HK-2 (cell line): ENCODE data around the gene PCNT.
"Not testable (repeated sequence)": the region's sequence is repeated elsewhere in the genome, so short reads cannot be mapped to it uniquely, and the experiment has no call there.

Experiments used
- DNase-seq: peaks from one replicate; pipeline ENCODE4 v3.0.0-alpha.2; 2018; ENCODE audit not compliant: unreplicated experiment

Gene PCNT

DNA sequence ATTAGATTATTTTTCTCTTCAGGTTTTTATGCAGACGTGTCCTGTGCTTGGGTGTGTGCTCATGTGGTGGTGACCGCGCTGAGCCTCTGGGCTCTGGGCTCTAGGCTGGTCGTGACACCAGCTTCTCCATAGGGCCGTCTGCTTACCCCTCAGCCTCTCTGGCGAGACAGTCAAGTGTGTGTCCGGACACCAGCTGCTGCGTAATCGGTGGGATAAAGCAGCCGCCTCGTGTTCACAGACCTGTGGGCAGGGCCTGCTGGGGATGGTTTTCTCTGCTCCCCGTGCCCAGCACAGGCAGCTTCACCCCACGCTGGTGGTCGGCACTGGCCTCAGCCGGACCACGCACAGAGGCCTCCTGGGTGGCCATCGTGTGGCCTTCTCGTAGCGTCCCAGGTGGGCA is 101.1 kb downstream of the PCNT start:
- no peak for DNase-seq

DNA sequence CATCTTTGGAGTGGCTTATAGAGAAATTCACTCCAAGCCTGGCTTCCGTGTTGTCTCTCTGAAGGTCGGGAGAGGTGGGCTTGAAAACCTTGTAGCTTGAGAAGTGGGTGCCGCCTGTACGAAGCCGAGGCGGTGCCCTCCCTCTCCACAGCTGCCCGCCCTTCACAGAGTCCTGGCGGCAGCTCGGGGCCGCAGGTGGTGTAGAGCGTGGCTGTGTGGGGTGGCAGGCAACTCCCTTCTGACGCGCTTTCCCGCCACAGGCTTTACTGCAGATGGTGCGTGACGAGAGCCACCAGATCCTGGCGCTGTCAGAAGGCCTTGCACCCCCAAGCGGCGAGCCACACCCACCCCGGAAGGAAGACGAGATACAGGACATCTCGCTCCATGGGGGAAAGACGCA is 101.6 kb downstream of the PCNT start:
- DNase-seq = no peak

DNA sequence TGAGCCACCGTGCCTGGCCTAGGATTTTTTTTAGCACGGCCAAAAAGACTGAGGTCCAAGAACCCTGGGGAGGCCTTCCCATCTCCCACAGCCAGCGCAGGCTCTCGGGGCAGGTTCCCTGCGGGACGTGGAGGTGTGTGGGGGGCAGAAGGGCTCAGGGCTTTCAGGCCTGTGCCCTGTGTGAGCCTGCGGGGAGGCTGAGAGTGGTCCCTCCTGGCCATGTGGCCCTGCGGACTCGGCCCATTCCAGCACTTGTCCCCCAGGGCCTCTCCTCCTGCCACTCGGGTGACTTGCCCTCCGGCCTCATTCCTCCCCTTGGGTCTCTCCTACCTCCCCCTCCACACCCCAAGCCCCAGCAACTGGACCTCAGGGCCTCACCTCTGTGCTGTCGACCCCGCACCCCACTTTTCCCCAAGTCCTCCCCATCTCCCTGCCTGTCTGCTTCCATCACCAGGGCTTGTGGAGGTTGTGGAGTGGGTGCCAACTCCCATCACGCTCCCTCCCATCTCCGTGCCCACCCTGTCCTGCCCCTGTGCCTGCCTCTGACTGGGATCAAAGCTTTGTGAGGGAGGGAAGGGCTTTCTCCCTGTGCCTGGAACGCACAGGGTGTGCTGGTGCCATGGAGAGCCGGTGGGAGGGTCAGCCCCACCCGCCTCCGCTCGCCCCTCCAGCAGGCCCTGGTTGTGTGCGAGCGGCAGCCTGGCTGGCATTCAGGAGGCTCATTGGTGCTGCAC is 102.5 kb downstream of the PCNT start:
- no peak for DNase-seq

DNA sequence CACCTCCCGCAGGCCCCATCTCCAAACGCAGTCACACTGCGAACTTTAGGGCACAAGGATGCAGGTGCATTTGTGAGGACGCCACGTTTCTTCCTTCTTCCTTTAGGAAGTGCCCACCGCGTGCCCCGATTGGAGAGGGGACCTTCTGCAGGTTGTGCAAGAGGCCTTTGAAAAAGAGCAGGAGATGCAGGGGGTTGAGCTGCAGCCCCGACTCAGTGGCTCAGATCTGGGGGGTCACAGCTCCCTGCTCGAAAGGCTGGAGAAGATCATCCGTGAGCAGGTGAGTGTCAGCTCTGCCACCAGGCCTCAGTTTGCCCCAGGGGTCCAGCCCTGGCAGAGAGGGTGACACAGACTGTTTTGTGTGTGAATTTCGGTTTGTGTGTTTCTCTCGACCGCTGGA is 103.6 kb downstream of the PCNT start:
- DNase-seq = no peak

DNA sequence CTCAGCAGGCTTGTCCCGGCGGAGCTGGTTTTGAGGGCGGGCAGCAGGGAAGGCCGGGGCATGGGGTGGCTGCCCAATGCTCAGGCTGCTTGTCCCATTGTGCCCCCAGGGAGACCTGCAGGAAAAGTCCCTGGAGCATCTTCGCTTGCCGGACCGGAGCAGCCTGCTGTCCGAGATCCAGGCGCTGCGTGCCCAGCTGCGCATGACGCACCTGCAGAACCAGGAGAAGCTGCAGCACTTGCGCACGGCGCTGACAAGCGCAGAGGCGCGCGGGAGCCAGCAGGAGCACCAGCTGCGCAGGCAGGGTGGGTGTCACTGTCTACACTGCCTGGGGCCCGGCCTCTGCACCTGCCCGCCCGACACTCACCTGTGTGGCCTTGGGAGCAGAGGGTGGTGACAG is 104.3 kb downstream of the PCNT start:
- DNase-seq = no peak

DNA sequence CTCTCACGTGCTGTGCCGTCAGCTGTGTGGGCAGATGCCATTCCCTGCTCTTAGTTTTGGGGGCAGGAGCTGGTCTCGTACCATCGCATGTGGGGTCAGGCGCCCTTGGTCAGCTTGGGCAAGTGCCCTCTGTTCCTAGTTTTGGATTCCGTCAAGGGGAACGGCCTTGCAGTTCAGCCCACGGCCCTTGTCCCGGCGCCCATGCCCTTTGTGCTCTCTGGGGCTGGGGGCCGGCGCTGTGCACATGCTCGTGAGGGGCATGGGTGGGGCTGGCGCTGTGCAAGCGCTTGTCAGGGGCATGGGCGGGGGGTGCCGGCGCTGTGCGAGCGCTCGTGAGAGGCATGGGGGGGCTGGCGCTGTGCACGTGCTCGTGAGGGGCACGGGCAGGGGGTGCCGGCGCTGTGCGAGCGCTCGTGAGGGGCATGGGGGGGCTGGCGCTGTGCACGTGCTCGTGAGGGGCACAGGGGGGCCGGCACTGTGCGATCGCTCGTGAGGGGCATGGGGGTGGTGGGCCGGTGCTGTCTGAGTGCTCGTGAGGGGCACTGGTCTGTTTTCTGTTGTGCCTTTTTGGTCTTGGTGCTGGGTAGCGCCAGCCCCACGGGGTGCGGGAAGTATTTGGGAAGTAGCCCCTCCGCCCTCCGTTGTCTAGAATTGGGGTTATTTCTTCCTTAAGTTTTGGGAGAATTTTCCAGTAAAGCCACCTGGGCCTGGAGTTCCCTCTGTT is 105.2 kb downstream of the PCNT start:
- no peak for DNase-seq

DNA sequence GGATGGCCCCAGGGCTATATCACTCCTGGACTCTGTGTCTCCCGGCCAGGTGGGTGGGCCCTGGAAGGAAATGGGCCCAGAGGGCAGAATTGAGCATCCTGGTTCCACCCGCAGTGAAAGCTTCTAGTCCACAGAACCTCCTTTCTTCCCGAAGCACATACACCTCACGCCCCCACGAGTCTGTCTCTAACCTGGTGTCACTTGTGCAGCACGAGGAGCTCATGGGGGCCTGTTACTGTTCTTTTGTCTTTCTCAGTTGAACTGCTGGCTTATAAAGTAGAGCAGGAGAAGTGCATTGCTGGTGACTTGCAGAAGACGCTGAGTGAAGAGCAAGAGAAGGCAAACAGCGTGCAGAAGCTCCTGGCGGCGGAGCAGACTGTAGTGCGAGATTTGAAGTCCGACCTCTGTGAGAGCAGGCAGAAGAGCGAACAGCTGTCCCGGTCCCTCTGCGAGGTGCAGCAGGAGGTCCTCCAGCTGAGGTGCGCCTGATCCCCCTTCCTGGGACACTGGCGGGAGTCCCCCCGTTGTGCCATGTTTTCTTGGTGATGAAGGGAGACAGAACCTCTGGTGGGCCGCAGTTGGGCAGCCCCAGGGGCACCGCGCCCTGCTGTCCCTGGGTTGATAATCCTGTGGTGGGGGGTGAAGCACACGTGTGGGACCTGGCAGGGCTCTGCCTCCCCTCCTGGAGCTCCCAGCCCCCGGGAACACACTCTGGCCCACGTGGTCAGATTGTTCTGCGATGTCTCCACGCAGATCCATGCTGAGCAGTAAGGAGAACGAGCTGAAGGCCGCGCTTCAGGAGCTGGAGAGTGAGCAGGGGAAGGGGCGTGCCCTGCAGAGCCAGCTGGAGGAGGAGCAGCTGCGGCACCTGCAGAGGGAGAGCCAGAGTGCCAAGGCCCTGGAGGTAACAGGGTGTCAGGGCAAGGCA is 106.1 kb downstream of the PCNT start:
- DNase-seq = no peak

DNA sequence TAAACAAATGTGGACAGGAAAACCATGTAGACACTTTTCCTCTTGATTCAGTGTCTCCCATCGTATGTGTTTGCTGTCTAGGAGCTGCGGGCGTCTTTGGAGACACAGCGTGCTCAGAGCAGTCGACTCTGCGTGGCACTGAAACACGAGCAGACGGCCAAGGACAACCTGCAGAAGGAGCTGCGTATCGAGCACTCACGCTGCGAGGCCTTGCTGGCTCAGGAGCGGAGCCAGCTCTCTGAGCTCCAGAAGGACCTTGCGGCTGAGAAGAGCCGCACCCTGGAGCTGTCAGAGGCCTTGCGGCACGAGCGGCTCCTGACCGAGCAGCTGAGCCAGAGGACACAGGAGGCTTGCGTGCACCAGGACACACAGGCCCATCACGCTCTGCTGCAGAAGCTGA is 107.5 kb downstream of the PCNT start:
- no peak for DNase-seq

DNA sequence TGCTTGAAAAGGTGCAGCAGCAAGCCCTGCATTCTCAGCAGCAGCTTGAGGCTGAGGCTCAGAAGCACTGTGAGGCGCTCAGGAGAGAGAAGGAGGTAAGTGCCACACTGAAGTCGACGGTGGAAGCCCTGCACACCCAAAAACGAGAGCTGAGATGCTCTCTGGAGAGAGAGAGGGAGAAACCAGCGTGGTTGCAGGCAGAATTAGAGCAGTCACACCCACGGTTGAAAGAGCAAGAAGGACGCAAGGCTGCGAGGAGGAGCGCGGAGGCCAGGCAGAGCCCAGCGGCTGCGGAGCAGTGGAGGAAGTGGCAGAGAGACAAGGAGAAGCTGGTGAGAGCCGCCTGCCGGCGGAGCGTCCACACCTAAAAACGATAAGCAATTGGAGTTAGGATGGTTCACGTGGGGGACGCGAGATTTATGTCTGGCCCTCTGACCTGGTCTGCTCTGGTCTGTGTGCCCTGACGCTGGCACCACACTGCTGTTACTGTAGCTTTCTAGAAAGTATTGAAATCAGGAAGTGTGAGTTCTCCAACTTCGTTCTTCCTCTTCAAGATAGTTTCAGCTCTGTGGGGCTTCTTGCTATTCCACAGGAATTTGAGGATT is 108.0 kb downstream of the PCNT start:
- no peak for DNase-seq

DNA sequence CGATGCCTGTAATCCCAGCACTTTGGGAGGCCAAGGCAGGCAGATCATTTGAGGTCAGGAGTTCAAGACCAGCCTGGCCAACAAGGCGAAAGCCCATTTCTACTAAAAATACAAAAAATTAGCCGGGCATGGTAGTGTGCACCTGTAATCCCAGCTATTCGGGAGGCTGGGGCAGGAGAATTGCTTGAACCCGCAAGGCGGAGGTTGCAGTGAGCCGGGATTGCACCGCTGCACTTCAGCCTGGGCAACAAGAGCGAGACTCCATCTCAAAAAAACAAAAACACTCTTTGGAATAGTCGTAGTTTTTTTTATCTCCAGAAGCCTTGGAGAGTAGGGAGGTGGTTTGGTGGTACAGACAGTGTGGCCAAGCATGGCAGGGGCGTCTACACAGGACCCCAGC is 109.2 kb downstream of the PCNT start:
- DNase-seq = not testable (repeated sequence)

DNA sequence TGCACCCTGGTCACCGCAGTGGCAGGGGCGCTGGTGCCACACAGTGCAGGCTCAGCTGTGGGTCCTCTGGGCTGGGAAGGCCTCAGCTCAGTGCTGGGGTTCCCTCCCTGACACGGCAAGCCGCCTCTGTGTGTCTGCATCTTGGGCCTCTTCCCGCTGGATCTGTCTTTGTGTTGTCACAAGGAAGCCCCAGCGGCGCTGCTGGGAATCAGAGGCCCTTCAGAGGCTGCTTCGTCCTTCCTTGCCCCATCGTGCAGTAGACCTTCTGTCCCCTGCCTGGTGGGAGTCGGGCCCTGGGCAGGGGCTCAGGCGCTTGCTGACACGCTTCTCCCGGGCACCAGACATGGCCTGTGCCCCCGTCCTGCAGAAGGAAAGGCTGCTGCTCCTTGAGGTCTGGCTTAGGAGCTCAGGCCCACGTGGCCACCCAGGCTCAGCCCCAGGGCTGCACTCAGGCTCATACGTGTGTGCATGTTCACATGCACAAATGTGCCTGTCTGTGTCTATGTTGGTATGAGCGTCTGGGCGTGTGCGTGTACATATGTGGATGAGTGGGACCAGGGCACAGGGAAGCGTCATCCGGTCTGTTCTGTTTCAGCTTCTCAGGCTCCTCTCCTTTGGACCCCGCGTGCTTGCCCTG is 110.5 kb downstream of the PCNT start:
- no peak for DNase-seq

DNA sequence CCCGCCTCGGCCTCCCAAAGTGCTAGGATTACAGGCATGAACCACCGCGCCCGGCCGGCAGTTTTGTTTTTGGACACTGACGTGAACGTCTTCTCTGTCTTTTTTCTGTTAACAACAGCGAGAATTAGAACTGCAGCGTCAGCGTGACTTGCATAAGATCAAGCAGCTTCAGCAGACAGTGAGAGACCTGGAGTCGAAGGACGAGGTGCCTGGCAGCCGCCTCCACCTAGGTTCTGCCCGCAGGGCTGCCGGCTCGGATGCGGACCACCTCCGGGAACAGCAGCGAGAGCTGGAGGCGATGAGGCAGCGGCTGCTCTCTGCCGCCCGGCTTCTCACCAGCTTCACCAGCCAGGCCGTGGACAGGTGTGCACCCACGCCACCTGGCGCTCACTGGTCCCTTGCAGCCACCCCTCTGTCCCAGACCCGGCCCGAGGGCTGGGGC is 111.9 kb downstream of the PCNT start:
- no peak for DNase-seq

DNA sequence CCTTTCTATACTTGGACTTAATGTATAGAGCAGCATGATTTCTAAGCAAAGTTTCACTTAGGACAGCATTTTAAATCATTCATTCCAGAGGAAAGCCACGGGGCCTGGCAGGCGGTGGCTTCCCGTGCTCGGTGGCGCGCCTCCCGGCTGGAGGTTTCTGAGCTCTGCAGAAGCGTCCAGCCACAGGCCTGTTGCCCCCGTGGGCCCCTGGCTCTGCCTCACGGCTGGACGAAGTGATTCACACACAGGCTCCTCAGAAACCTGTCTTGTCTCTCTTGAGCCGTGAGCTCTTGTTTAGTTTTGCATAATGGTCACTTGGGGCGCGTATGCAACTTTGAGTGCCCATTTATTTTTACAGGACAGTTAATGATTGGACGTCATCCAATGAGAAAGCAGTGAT is 112.7 kb downstream of the PCNT start:
- no peak for DNase-seq

DNA sequence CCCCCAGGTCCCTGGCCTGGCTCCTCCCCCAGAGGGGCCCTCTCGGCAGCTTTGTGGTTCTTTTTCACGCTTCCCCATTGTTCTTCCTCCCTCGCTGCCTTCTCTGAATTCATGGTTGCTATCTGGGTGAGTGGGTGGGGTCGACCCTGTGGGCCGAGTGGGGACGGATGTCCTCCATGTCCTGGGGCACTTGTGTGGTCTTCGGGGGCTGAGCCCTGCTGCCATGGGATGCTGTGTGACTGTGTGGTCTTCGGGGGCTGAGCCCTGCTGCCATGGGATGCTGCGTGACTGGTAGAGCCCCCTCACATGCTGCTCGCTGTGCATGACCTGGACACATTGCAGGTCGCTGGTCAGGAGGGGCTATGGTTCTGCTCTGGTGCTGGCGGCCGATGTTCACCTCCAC is 113.1 kb downstream of the PCNT start:
- DNase-seq = no peak

DNA sequence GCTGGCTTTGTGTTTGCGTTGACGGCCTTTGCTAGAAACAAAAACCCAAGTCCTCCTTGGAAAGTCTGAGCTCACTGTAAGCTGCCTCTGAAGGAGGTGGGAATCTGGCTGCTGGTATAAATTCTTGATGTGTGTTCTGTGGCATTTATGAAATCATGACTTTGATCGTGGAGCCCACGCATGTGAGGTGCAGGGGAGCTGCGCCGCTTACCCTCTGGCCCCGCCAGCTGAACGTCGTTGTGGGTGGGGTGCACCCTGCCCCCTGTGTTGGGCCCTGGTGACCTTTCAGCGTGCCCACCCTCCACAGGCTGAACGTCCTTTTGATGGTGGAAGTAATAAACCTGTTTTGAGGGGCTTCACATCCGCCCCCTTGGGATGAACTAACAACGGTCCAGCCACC is 113.6 kb downstream of the PCNT start:
- DNase-seq = no peak

DNA sequence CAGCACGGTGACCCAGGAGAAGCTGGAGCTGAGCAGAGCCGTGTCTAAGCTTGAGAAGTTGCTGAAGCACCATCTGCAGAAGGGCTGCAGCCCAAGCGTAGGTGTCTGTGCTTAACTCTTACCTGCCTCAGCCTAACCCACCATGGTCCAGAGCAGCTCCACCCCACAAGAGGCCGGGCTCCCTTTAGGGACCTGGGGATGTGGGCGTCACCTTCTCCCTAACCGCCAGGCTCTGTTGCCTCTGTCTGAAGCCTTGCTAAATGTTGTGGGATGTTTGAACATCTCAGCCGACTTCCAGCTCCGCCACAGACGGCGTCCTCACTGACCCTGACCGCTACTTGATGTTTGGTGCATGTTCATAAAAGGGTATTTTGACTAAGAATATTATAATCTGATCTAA is 114.3 kb downstream of the PCNT start:
- DNase-seq = no peak

DNA sequence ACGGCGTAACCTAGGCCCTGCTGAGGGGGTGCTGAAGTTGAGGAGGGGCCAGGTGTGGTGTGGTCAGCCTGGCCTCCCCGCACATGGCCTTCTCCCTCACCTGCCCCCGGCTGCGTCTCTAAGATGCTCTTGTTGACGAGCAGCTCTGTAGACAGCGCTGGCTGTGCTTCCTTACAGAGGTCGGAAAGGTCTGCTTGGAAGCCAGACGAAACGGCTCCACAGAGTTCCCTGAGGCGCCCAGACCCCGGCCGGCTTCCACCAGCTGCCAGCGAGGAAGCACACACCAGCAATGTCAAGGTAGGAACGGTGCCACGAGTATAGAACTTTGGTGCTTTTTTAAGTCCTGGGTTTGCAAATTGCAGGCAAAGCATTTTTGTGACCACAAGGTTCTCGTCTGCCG is 116.0 kb downstream of the PCNT start:
- DNase-seq = no peak

DNA sequence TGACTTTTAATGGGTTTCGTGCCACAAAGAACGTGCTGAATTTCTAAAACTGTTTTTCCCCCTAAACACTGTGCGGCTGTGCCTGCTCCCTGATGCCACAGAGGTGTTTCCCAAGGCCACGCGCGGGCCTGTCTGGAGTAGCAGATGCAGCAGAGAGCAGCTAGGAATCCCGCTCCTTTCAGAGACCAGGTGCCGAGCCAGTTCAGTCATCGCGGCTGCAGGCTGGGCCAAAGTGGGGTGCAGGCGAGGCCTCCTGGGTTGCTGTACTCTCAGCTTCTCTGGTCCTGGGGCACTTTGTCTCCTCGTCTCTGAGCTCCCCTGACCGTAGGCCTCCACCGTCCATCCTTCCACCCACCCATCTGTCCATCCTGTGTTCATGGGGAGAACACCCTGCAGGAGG is 117.4 kb downstream of the PCNT start:
- DNase-seq = no peak

DNA sequence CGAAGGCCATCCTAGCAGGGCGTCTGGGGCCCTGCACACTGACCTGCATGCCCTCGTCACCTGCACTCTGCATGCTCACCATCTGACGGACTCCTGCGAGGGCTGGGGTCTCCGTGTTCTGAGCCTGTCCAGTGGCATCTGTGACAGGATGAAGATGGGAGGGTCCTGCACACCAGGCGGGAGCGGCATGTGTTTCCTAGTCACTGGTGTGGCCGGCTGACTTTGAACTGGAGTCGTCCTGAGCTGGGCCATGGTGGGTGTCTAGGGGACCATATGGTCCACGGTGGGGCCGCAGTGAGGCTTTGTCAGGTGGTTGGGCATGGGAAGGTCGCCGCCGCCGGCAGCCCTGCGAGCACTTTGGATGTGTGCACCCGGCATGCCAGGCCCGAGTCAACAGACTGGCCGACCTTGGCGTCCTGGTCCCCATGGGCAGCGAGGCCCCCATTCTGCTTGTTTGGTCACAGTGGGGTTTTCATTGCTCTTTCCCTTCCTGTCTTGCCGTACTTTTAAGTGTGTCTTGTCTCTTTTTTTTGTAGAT is 118.1 kb downstream of the PCNT start:
- DNase-seq = no peak

DNA sequence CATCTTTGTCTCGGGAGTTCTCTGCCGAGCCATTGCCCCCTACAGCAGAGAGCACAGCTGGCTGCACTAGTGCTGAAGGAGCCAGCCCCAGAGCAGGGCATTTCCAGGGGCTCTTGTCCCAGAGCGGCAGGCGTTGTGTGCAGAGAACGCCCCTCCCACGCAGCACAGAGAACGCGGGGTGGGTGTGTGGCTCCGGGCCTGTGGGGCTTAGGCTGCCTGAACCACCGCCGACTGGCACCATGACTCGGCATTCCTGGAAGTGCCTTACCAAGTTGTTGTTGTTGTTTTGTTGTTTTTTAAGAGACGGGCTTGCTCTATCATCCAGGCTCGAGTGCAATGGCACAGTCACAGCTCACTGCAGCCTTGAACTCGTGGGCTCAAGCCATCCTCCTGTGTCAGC is 119.0 kb downstream of the PCNT start:
- no peak for DNase-seq

DNA sequence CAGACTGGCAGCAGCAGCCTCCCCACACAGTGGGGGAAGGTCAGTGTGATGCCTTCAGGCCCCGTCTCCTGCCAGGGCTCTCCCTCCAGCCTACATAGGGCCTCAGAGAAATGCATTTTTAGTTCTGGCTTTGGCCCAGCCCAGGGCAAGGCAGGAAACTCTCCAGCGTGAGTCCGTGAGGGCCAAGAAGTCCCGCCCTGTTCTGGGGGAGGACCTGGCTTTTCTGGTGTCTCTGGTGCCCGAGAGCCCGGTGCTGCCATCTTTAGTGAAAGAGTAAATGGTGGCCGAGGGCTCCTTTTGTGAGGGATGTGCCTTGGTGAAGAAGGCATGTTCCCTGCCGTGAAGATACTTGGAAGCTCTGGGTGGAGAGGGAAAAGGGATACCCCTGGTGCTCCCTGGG is 120.0 kb downstream of the PCNT start:
- no peak for DNase-seq
